ENCODE measurements around the gene OPA3. TPM values are rescaled to one million over a fixed set of nuclear protein-coding genes. Genes with fewer than 3 reads are reported as not detected.

OPA3 gene
- total RNA-seq, 1 experiment from 2014 or later: 10.1 TPM

- H3K36me3 Mint-ChIP-seq: no peaks in the 10 kb centered on the region
- peak overlapping the region; percentile 45; the same call in 1 of the 2 replicates for H3K27ac Mint-ChIP-seq
- no peaks in the 10 kb centered on the region for H3K27me3 Mint-ChIP-seq (ENCODE audit: low read depth)
- H3K9me3 Mint-ChIP-seq: no peaks in the 10 kb centered on the region; the same call in 1 of the 2 replicates
- peak; percentile 41; the same call in 1 of the 2 replicates for ATAC-seq
- H3K4me3 Mint-ChIP-seq: no peak overlapping the region
- CTCF ChIA-PET: interaction anchor here (2.0 to 3.8 kb wide), 2 partner anchors 10 to 109 kb away, joined by 5 to 24 read pairs; no protein-coding TSS in a partner anchor
- H3K4me1 Mint-ChIP-seq: peaks cover 20% of the 10 kb centered on the region
- TF ChIP-seq ERG (CRISPR knock-in tag; IDR thresholded peaks at IDR 0.05): no peak
- TF ChIP-seq IRF2 (CRISPR knock-in tag; IDR thresholded peaks at IDR 0.05; ENCODE audit: borderline replicate concordance, low read depth): no peak
- TF ChIP-seq USF1 (CRISPR knock-in tag; IDR thresholded peaks at IDR 0.05): no peak
- no peak for TF ChIP-seq RELA (CRISPR knock-in tag; IDR thresholded peaks at IDR 0.05; ENCODE audit: borderline replicate concordance)
- no peak for TF ChIP-seq KAT7 (CRISPR knock-in tag; IDR thresholded peaks at IDR 0.05; ENCODE audit: borderline replicate concordance)
- no peak for TF ChIP-seq GABPB1 (CRISPR knock-in tag; IDR thresholded peaks at IDR 0.05)
- no peak for TF ChIP-seq ARID4B (CRISPR knock-in tag; IDR thresholded peaks at IDR 0.05; ENCODE audit: borderline replicate concordance)
- TF ChIP-seq NFATC4 (CRISPR knock-in tag; IDR thresholded peaks at IDR 0.05): no peak
- TF ChIP-seq ETV6 (CRISPR knock-in tag; IDR thresholded peaks at IDR 0.05): no peak
- no peak for TF ChIP-seq GTF2I (CRISPR knock-in tag; conservative IDR thresholded peaks at IDR 0.05)
- no peak for TF ChIP-seq AFF4 (CRISPR knock-in tag; IDR thresholded peaks at IDR 0.05; ENCODE audit: borderline replicate concordance)
- no peak for TF ChIP-seq MAX (CRISPR knock-in tag; IDR thresholded peaks at IDR 0.05)
- no peak for TF ChIP-seq NFE2L1 (CRISPR knock-in tag; IDR thresholded peaks at IDR 0.05)
- no peak for TF ChIP-seq FOXP1 (CRISPR knock-in tag; IDR thresholded peaks at IDR 0.05; ENCODE audit: borderline replicate concordance)
- TF ChIP-seq HMGA2 (CRISPR knock-in tag; IDR thresholded peaks at IDR 0.05): no peak
- no peak for TF ChIP-seq ZNF671 (CRISPR knock-in tag; IDR thresholded peaks at IDR 0.05)
- TF ChIP-seq ZMAT4 (CRISPR knock-in tag; IDR thresholded peaks at IDR 0.05): no peak
- DNase-seq (ENCODE audit: low spot score): no peak
- POLR2A ChIA-PET: no interaction called here
Measured at GRCh38 chr19:45547965-45548609, 36.5 kb downstream of the OPA3 start.

Measured in WTC11 (cell line).